Neural progenitor cell (in vitro differentiated cells): ENCODE results near the gene SESN3.

Source experiments
- EZH2 ChIP-seq: fragments of 200-600 bp; sonication (generic); IDR thresholded peaks from 2 replicates; pipeline ENCODE4 v1.6.1; 2017; ENCODE audit warnings: antibody characterized with exemption, mild to moderate bottlenecking, moderate library complexity
- EZH2phosphoT487 ChIP-seq: fragments of 200-600 bp; sonication (generic); IDR thresholded peaks from 2 replicates; pipeline ENCODE4 v1.6.1; 2017; ENCODE audit warnings: antibody characterized with exemption

GRCh38 chr11:95252586-95252985 lies 21.6 kb upstream of the SESN3 start:
- TF ChIP-seq EZH2 (no peak), EZH2phosphoT487 (no peak)
